GM12878 (cell line): ENCODE data around the gene YY1. TPM values are rescaled to one million over a fixed set of nuclear protein-coding genes. Genes with fewer than 3 reads are reported as not detected.

Source experiments
- ATAC-seq: fragments of 200-7000 bp; cut with Tn5 transposase; 3 replicates; pipeline ENCODE4 v1.9.1; 2020; ENCODE audit warnings: mild to moderate bottlenecking, moderate library complexity
- BruUV-seq: library from RNA; stranded (reverse); fragments of 400-500 nt; replicated peaks from 2 replicates; lab custom pipeline; 2021; lab: Mats Ljungman, UMichigan
- CTCF ChIA-PET: fragments of 300-600 bp; sonication (Branson Sonifier 250); formaldehyde crosslinking; extraction: SDS; loops from one replicate; lab custom pipeline; 2021; ENCODE audit warnings: inconsistent platforms; lab: Yijun Ruan, JAX
- POLR2A ChIA-PET: fragments of 350-600 bp; formaldehyde crosslinking; extraction: SDS; loops from one replicate; lab custom pipeline; 2021; ENCODE audit warnings: inconsistent platforms; lab: Charles Lee
- RAD21 ChIA-PET: fragments of 300-600 bp; sonication (Branson Sonifier 250); formaldehyde crosslinking; loops from one replicate; lab custom pipeline; 2023; ENCODE audit warnings: antibody characterized with exemption; ENCODE audit not compliant: unreplicated experiment; lab: Charles Lee
- SMC1A ChIA-PET: fragments of 300-600 bp; sonication (Branson Sonifier 250); formaldehyde crosslinking; loops from one replicate; lab custom pipeline; 2023; ENCODE audit not compliant: unreplicated experiment, uncharacterized antibody; lab: Charles Lee
- DNase-seq: peaks from one replicate; pipeline ENCODE4 v3.0.0-alpha.2; 2011; ENCODE audit warnings: low read depth, low spot score
- FAIRE-seq: peaks from 3 replicates; lab custom pipeline; 2011; peaks lifted over from hg19 to GRCh38; lab: Jason Lieb, UNC
- H2AFZ ChIP-seq: 2 replicates; pipeline ENCODE4 v1.6.0; 2011; ENCODE audit warnings: low read depth, low read length, control low read depth; ENCODE audit not compliant: control insufficient read depth
- H3K27ac ChIP-seq: 2 replicates; pipeline ENCODE4 v1.5.1; 2011; ENCODE audit warnings: control low read depth; ENCODE audit not compliant: control insufficient read depth, insufficient read depth
- H3K27me3 ChIP-seq, 2 experiments: replicated peaks in 1 of 2; 2 replicates each; pipeline versions ENCODE4 v1.6.0 to v1.6.1; 2011; ENCODE audit warnings: low read length in 1 of 2; ENCODE audit not compliant: control insufficient read depth in 2 of 2, insufficient read depth in 2 of 2
- H3K36me3 ChIP-seq, 2 experiments: 2 replicates each; pipeline ENCODE4 v1.5.1; 2011; ENCODE audit warnings: low read length in 1 of 2; ENCODE audit not compliant: control insufficient read depth in 2 of 2, insufficient read depth in 2 of 2
- H3K4me1 ChIP-seq: 2 replicates; pipeline ENCODE4 v1.6.1; 2011; ENCODE audit warnings: mild to moderate bottlenecking, low read length, moderate library complexity, mixed read lengths; ENCODE audit not compliant: control insufficient read depth, insufficient read depth
- H3K4me2 ChIP-seq: 2 replicates; pipeline ENCODE4 v1.6.0; 2011; ENCODE audit warnings: control low read depth; ENCODE audit not compliant: control insufficient read depth, insufficient read depth
- H3K4me3 ChIP-seq: fragments of 200-600 bp; sonication (generic); 2 replicates; pipeline ENCODE4 v1.5.1; 2016
- H3K79me2 ChIP-seq: 2 replicates; pipeline ENCODE4 v1.6.0; 2011; ENCODE audit warnings: low read length; ENCODE audit not compliant: control insufficient read depth, insufficient read depth
- H3K9ac ChIP-seq: 2 replicates; pipeline ENCODE4 v1.8.0; 2011; ENCODE audit warnings: low read length, control low read depth, mixed read lengths; ENCODE audit not compliant: control insufficient read depth, insufficient read depth
- H3K9me3 ChIP-seq: replicated peaks from 3 replicates; pipeline ENCODE4 v1.5.1; 2011; ENCODE audit warnings: mild to moderate bottlenecking, low read length; ENCODE audit not compliant: control insufficient read depth, insufficient read depth
- H4K20me1 ChIP-seq: 2 replicates; pipeline ENCODE4 v1.6.0; 2011; ENCODE audit not compliant: control insufficient read depth, insufficient read depth
- GABPA ChIP-seq: IDR thresholded peaks from 2 replicates; pipeline ENCODE4 v1.6.1; 2014; ENCODE audit warnings: antibody characterized with exemption, low read depth, mild to moderate bottlenecking, inconsistent platforms
- HDAC2 ChIP-seq: fragments of 200-600 bp; sonication (generic); IDR thresholded peaks from 2 replicates; pipeline ENCODE4 v1.6.1; 2017
- KAT2A ChIP-seq: conservative IDR thresholded peaks from 2 replicates; pipeline ENCODE4 v1.6.1; 2011; ENCODE audit warnings: low read depth, low read length; ENCODE audit not compliant: control insufficient read depth
- MXI1 ChIP-seq: fragments of 150-350 bp; IDR thresholded peaks from 2 replicates; pipeline ENCODE4 v1.6.1; 2011; ENCODE audit warnings: low read depth, mild to moderate bottlenecking, inconsistent platforms, low read length, improper control_type of control experiment
- PML ChIP-seq: IDR thresholded peaks from 2 replicates; pipeline ENCODE4 v1.6.1; 2012; ENCODE audit warnings: low read length, inconsistent platforms
- RAD21 ChIP-seq: IDR thresholded peaks from 2 replicates; pipeline ENCODE4 v1.6.1; 2011; ENCODE audit warnings: mild to moderate bottlenecking, low read depth, low read length, moderate library complexity; ENCODE audit not compliant: insufficient read depth
- SIX5 ChIP-seq: IDR thresholded peaks from 2 replicates; pipeline ENCODE4 v1.6.1; 2011; ENCODE audit warnings: mild to moderate bottlenecking, low read depth, low read length, moderate library complexity; ENCODE audit not compliant: severe bottlenecking
- TARDBP ChIP-seq: IDR thresholded peaks from 2 replicates; pipeline ENCODE4 v1.6.1; 2016; ENCODE audit warnings: borderline replicate concordance
- ZNF207 ChIP-seq: fragments of 450-650 bp; IDR thresholded peaks from 2 replicates; pipeline ENCODE4 v1.6.1; 2014; ENCODE audit warnings: antibody characterized with exemption, mild to moderate bottlenecking, borderline replicate concordance
- WGBS: methylation state at CpG from one replicate; pipeline ENCODE4 v1.1.6; 2016; ENCODE audit warnings: low lambda C conversion rate; ENCODE audit not compliant: insufficient replicate concordance, insufficient coverage; ENCODE audit errors: missing lambda C conversion rate; 5-methylcytosine and 5-hydroxymethylcytosine counted together
- in situ Hi-C: fragments of 300-500 bp; cut with MboI; formaldehyde crosslinking; loops from 9 replicates; pipeline ENCODE4 v1.14.3; 2018; ENCODE audit warnings: mixed read lengths
- intact Hi-C: fragments of 100-400 bp; cut with micrococcal nuclease; formaldehyde crosslinking; loops from one replicate; pipeline ENCODE4 v1.14.2; 2022; ENCODE audit not compliant: unreplicated experiment
- polyA plus RNA-seq, 11 experiments: library from polyadenylated mRNA; depleted of rRNA in 4 of 11; unstranded in 6 of 11; stranded (reverse) in 5 of 11; fragments of >200 nt; fragmentation: Nextera tagmentation in 4 of 11; fragmentation: Illumina TruSeq in 1 of 11; extraction: Ambion mirVana in 4 of 11; extraction: Trizol in 1 of 11; gene quantifications; 1 replicate in 1 of 11; 2 replicates in 10 of 11; pipeline versions ENCODE4 v1.2.1 to v1.2.3, GENCODE V29; 2011 to 2016; ENCODE audit warnings: inconsistent platforms in 2 of 11, missing spikeins in 2 of 11, low read depth in 1 of 11
- total RNA-seq, 4 experiments: library from RNA; depleted of rRNA in 3 of 4; stranded (reverse); fragments of >200 nt in 3 of 4; fragmentation: Illumina TruSeq in 1 of 4; extraction: Trizol in 1 of 4; gene quantifications; 2 replicates each; pipeline versions ENCODE4 v1.2.1 to v1.2.3, GENCODE V29; 2013 to 2021
- TF ChIP-seq, protein P1 (sequence below): fragments of 450-650 bp; IDR thresholded peaks from 2 replicates; pipeline ENCODE4 v1.6.1; 2018; ENCODE audit warnings: borderline replicate concordance, mild to moderate bottlenecking; ENCODE audit not compliant: partially characterized antibody
- TF ChIP-seq, protein P2 (sequence below): fragments of 450-650 bp; IDR thresholded peaks from 2 replicates; pipeline ENCODE4 v1.6.1; 2017; ENCODE audit warnings: mild to moderate bottlenecking, moderate library complexity
- TF ChIP-seq, protein P3 (sequence below): IDR thresholded peaks from 2 replicates; pipeline ENCODE4 v1.6.1; 2011; ENCODE audit warnings: low read depth, low read length, improper control_type of control experiment, borderline replicate concordance

YY1 gene
- total and polyA plus RNA-seq, 10 of the 15 experiments (the other 5 are each of a cell fraction or from before 2014, with no cell fraction given): 23.7 to 74.0 (median 39.9) TPM

DNA sequence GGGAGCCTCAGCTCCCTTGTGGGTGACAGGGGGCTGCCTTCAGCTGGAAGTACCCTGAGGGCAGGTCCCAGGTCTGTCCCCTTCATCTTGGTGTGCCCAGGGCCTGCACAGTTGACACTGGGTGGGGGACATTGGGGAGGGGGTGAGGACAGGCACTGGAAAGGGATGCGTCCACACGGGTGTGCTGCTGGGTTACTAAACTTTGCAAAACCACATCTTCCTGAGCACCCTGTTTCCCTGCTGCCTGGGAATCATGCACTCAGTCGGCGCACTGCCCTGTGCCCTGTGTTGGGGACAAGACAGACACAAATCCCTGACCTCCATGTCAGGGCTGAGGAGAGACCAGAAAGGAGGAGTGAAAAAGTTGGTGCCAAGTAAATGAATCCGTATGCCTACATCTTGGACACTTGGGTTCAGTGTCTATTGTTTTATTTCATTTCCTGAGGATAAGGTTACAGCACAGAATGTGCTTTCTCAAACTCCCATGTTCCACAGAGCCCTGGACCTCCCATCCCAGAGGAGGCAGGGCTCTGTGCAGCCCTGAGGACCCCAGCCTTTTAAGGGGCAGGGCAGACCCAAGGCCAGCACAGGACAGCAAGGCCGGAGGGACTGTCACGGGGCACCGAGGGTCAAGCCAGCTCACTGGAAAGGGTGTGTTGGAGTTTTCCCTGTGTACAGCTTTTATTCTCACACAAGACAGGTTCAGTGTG is 70.2 kb downstream of the YY1 start:
- POLR2A ChIA-PET: no interaction called here
- intact Hi-C loops: no loop called here

More for the DNA sequence above, 70.2 kb downstream of the YY1 start:
- peaks cover 0 to 7% of the 10 kb centered on the region in 2 experiments; a peak in 1 of 4 replicates for H3K27me3 ChIP-seq
- SMC1A ChIA-PET: interaction anchor here (1.2 to 1.4 kb wide), 2 partner anchors 59 to 68 kb away, joined by 3 to 4 read pairs; no protein-coding TSS in a partner anchor
- no peak overlapping the region for H3K9ac ChIP-seq
- no peaks in the 10 kb centered on the region for H3K36me3 ChIP-seq
- H3K9me3 ChIP-seq: no peaks in the 10 kb centered on the region
- 73% methylated on average over 8 of the region's 8 CpGs for WGBS
- ATAC-seq (no peak), DNase-seq (no peak), FAIRE-seq (no peak)
- in situ Hi-C loops: no loop called here
- H3K4me3 ChIP-seq: no peak overlapping the region
- BruUV-seq: no TSS peak
- no peak overlapping the region for H3K27ac ChIP-seq
- H3K79me2 ChIP-seq: no peaks in the 10 kb centered on the region
- no peaks in the 10 kb centered on the region for H3K4me1 ChIP-seq
- RAD21 ChIA-PET: interaction anchor here (1.2 kb wide), 1 partner anchor 66 kb away, joined by 3 read pairs; a partner anchor contains a TSS
- H2AFZ ChIP-seq: no peak overlapping the region
- no peaks in the 10 kb centered on the region for H4K20me1 ChIP-seq
- no peak overlapping the region for H3K4me2 ChIP-seq
- TF ChIP-seq KAT2A (no peak), PML (no peak), TARDBP (no peak), HDAC2 (no peak), ZNF207 (no peak), SIX5 (no peak), MXI1 (no peak), GABPA (no peak), RAD21 (no peak)
- TF ChIP-seq, protein P1, sequence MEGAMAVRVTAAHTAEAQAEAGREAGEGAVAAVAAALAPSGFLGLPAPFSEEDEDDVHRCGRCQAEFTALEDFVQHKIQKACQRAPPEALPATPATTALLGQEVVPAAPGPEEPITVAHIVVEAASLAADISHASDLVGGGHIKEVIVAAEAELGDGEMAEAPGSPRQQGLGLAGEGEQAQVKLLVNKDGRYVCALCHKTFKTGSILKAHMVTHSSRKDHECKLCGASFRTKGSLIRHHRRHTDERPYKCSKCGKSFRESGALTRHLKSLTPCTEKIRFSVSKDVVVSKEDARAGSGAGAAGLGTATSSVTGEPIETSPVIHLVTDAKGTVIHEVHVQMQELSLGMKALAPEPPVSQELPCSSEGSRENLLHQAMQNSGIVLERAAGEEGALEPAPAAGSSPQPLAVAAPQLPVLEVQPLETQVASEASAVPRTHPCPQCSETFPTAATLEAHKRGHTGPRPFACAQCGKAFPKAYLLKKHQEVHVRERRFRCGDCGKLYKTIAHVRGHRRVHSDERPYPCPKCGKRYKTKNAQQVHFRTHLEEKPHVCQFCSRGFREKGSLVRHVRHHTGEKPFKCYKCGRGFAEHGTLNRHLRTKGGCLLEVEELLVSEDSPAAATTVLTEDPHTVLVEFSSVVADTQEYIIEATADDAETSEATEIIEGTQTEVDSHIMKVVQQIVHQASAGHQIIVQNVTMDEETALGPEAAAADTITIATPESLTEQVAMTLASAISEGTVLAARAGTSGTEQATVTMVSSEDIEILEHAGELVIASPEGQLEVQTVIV: no peak
- TF ChIP-seq, protein P2, sequence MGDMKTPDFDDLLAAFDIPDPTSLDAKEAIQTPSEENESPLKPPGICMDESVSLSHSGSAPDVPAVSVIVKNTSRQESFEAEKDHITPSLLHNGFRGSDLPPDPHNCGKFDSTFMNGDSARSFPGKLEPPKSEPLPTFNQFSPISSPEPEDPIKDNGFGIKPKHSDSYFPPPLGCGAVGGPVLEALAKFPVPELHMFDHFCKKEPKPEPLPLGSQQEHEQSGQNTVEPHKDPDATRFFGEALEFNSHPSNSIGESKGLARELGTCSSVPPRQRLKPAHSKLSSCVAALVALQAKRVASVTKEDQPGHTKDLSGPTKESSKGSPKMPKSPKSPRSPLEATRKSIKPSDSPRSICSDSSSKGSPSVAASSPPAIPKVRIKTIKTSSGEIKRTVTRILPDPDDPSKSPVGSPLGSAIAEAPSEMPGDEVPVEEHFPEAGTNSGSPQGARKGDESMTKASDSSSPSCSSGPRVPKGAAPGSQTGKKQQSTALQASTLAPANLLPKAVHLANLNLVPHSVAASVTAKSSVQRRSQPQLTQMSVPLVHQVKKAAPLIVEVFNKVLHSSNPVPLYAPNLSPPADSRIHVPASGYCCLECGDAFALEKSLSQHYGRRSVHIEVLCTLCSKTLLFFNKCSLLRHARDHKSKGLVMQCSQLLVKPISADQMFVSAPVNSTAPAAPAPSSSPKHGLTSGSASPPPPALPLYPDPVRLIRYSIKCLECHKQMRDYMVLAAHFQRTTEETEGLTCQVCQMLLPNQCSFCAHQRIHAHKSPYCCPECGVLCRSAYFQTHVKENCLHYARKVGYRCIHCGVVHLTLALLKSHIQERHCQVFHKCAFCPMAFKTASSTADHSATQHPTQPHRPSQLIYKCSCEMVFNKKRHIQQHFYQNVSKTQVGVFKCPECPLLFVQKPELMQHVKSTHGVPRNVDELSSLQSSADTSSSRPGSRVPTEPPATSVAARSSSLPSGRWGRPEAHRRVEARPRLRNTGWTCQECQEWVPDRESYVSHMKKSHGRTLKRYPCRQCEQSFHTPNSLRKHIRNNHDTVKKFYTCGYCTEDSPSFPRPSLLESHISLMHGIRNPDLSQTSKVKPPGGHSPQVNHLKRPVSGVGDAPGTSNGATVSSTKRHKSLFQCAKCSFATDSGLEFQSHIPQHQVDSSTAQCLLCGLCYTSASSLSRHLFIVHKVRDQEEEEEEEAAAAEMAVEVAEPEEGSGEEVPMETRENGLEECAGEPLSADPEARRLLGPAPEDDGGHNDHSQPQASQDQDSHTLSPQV: no peak
- TF ChIP-seq, protein P3, sequence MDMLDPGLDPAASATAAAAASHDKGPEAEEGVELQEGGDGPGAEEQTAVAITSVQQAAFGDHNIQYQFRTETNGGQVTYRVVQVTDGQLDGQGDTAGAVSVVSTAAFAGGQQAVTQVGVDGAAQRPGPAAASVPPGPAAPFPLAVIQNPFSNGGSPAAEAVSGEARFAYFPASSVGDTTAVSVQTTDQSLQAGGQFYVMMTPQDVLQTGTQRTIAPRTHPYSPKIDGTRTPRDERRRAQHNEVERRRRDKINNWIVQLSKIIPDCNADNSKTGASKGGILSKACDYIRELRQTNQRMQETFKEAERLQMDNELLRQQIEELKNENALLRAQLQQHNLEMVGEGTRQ: no peak
- CTCF ChIA-PET: interaction anchor here (0.9 to 3.9 kb wide), 2 partner anchors 11 to 68 kb away, joined by 4 to 24 read pairs; partner anchors contain the start of gene WDR25
